K562 (cell line): ENCODE results near the gene RBM20. TPM values are rescaled to one million over a fixed set of nuclear protein-coding genes. Genes with fewer than 3 reads are reported as not detected.

ENCODE experiments used
- CEBPB ChIP-seq: fragments of 450-650 bp; IDR thresholded peaks from 2 replicates; pipeline ENCODE4 v1.6.1; 2016; ENCODE audit warnings: missing genetic modification characterization, missing compliant biosample characterization
- CHCHD3 ChIP-seq: fragments of 250-450 bp; sonication (Bioruptor Pico); IDR thresholded peaks from 2 replicates; pipeline ENCODE4 v2.1.2; 2022; ENCODE audit warnings: mild to moderate bottlenecking
- DIDO1 ChIP-seq: fragments of 450-650 bp; IDR thresholded peaks from 2 replicates; pipeline ENCODE4 v1.6.1; 2016; ENCODE audit warnings: low read depth, missing biosample characterization, missing genetic modification characterization
- GABPB2 ChIP-seq: fragments of 250-450 bp; sonication (Bioruptor Pico); conservative IDR thresholded peaks from 2 replicates; pipeline ENCODE4 v1.5.1; 2021; ENCODE audit warnings: mild to moderate bottlenecking
- MECOM ChIP-seq: fragments of 250-450 bp; sonication (Bioruptor Pico); IDR thresholded peaks from 2 replicates; pipeline ENCODE4 v1.8.0; 2022; ENCODE audit warnings: inconsistent platforms
- NCOR1 ChIP-seq: fragments of 450-650 bp; IDR thresholded peaks from 2 replicates; pipeline ENCODE4 v1.6.1; 2016; ENCODE audit warnings: mild to moderate bottlenecking, moderate library complexity
- PATZ1 ChIP-seq: fragments of 250-450 bp; sonication (Bioruptor Pico); IDR thresholded peaks from 2 replicates; pipeline ENCODE4 v1.5.0; 2020; ENCODE audit warnings: mild to moderate bottlenecking, borderline replicate concordance
- POLR2A ChIP-seq: fragments of 450-650 bp; conservative IDR thresholded peaks from 2 replicates; pipeline ENCODE4 v1.6.1; 2016
- POLR2B ChIP-seq: fragments of 450-650 bp; IDR thresholded peaks from 2 replicates; pipeline ENCODE4 v1.6.1; 2018; ENCODE audit warnings: low read depth; ENCODE audit not compliant: partially characterized antibody
- POU5F1 ChIP-seq: fragments of 150-350 bp; IDR thresholded peaks from 2 replicates; pipeline ENCODE4 v1.6.1; 2014; ENCODE audit warnings: borderline replicate concordance, low read length, low read depth, mild to moderate bottlenecking; ENCODE audit not compliant: partially characterized antibody
- RBM25 ChIP-seq: fragments of 200-400 bp; formaldehyde crosslinking; IDR thresholded peaks from 2 replicates; pipeline ENCODE4 v1.6.1; 2018; ENCODE audit warnings: low read length, low read depth, moderate library complexity; ENCODE audit not compliant: severe bottlenecking
- TCF15 ChIP-seq: fragments of 250-450 bp; sonication (Bioruptor Pico); IDR thresholded peaks from 2 replicates; pipeline ENCODE4 v1.8.0; 2022; ENCODE audit warnings: moderate library complexity, mild to moderate bottlenecking, inconsistent platforms
- TEAD2 ChIP-seq: fragments of 450-650 bp; IDR thresholded peaks from 2 replicates; pipeline ENCODE4 v1.6.1; 2016; ENCODE audit warnings: missing genetic modification characterization, control low read depth, missing compliant biosample characterization
- THAP12 ChIP-seq: fragments of 250-450 bp; sonication (Bioruptor Pico); IDR thresholded peaks from 2 replicates; pipeline ENCODE4 v1.9.0; 2021; ENCODE audit warnings: mild to moderate bottlenecking, inconsistent platforms
- TRIM25 ChIP-seq: fragments of 450-650 bp; IDR thresholded peaks from 2 replicates; pipeline ENCODE4 v1.7.0; 2016; ENCODE audit warnings: borderline replicate concordance
- USF1 ChIP-seq: sonication (generic); formaldehyde crosslinking; IDR thresholded peaks from 2 replicates; pipeline ENCODE4 v1.9.0; 2022; ENCODE audit warnings: mild to moderate bottlenecking, missing genetic modification reagents
- ZFP30 ChIP-seq: fragments of 250-450 bp; sonication (Bioruptor Pico); IDR thresholded peaks from 2 replicates; pipeline ENCODE4 v1.8.0; 2022; ENCODE audit warnings: moderate library complexity, mild to moderate bottlenecking, inconsistent platforms, borderline replicate concordance
- ZNF217 ChIP-seq: sonication (generic); formaldehyde crosslinking; IDR thresholded peaks from 2 replicates; pipeline ENCODE4 v1.8.0; 2022; ENCODE audit warnings: mild to moderate bottlenecking, missing genetic modification reagents
- ZNF507 ChIP-seq: conservative IDR thresholded peaks from 2 replicates; pipeline ENCODE4 v1.6.1; 2017; ENCODE audit warnings: missing genetic modification characterization, missing compliant biosample characterization
- ZNF511 ChIP-seq: sonication (generic); formaldehyde crosslinking; IDR thresholded peaks from 2 replicates; pipeline ENCODE4 v1.8.0; 2022; ENCODE audit warnings: mild to moderate bottlenecking, missing genetic modification reagents
- ZNF561 ChIP-seq: fragments of 450-650 bp; formaldehyde crosslinking; conservative IDR thresholded peaks from 2 replicates; pipeline ENCODE4 v1.4.0; 2020; ENCODE audit warnings: mild to moderate bottlenecking, moderate library complexity
- ZNF583 ChIP-seq: fragments of 250-450 bp; sonication (Bioruptor Pico); IDR thresholded peaks from 2 replicates; pipeline ENCODE4 v1.4.0; 2020
- polyA plus RNA-seq, 8 experiments: library from polyadenylated mRNA; depleted of rRNA in 4 of 8; stranded (reverse) in 5 of 8; unstranded in 3 of 8; fragments of >200 nt; fragmentation: Nextera tagmentation in 2 of 8; fragmentation: Illumina TruSeq in 1 of 8; extraction: Ambion mirVana in 2 of 8; extraction: Trizol in 1 of 8; gene quantifications; 2 replicates each; pipeline versions ENCODE4 v1.2.1 to v1.2.3, GENCODE V29; 2011 to 2014; ENCODE audit warnings: inconsistent platforms in 1 of 8, missing spikeins in 1 of 8
- total RNA-seq, 7 experiments: library from RNA; depleted of rRNA in 6 of 7; stranded (reverse); fragments of >200 nt in 6 of 7; fragmentation: Illumina TruSeq in 2 of 7; extraction: Trizol in 2 of 7; gene quantifications; 2 replicates each; pipeline versions ENCODE4 v1.2.1 to v1.2.3, GENCODE V29; 2011 to 2021; ENCODE audit warnings: low replicate concordance in 1 of 7

Gene RBM20
- total and polyA plus RNA-seq, 9 of the 15 experiments (the other 6 are each of a cell fraction or from before 2014, with no cell fraction given), result 0.63 to 5.7 (median 3.2) TPM

- no peak for TF ChIP-seq TRIM25
- no peak for TF ChIP-seq GABPB2 (CRISPR knock-in tag)
- TF ChIP-seq ZNF561 (CRISPR knock-in tag), result no peak
- TF ChIP-seq POLR2B, result no peak
- TF ChIP-seq POLR2A, result no peak
- TF ChIP-seq ZNF217 (CRISPR knock-in tag), result no peak
- no peak for TF ChIP-seq ZNF511
- TF ChIP-seq USF1 (CRISPR knock-in tag), result no peak
- no peak for TF ChIP-seq PATZ1
- no peak for TF ChIP-seq ZFP30
- no peak for TF ChIP-seq THAP12 (CRISPR knock-in tag)
- no peak for TF ChIP-seq POU5F1
- no peak for TF ChIP-seq TCF15
- no peak for TF ChIP-seq ZNF583
- TF ChIP-seq CHCHD3 (CRISPR knock-in tag), result no peak
- peak; percentile 94 for TF ChIP-seq NCOR1
- no peak for TF ChIP-seq CEBPB (tag)
- TF ChIP-seq DIDO1 (tag), result no peak
- no peak for TF ChIP-seq ZNF507
- no peak for TF ChIP-seq TEAD2 (tag)
- no peak for TF ChIP-seq RBM25
- no peak for TF ChIP-seq MECOM (CRISPR knock-in tag)
Observed at GRCh38 chr10:110858297-110858934, 214.3 kb downstream of the RBM20 start (continued).
